ENCODE measurements around the gene MMP28.

DNA sequence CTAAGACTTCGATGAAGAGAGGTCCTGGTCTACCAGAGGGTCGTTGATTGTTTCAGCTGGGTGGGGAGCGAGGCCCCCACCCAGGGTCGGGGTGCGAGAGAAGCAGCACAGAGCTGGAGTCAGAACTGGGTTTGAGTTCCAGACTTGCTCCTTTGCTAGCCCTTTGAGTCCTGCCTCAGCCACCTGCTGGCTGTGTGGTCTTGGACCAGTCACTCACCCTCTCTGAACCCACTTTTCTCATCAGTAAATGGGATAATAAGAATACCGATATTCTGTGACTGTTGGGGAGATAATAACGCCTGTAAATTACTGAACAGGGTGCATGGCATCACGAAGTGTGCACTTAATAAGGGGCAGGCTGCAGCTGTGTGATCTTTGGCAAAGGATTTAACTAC is 427 bp upstream of the MMP28 start:
- TF ChIP-seq, protein P1, sequence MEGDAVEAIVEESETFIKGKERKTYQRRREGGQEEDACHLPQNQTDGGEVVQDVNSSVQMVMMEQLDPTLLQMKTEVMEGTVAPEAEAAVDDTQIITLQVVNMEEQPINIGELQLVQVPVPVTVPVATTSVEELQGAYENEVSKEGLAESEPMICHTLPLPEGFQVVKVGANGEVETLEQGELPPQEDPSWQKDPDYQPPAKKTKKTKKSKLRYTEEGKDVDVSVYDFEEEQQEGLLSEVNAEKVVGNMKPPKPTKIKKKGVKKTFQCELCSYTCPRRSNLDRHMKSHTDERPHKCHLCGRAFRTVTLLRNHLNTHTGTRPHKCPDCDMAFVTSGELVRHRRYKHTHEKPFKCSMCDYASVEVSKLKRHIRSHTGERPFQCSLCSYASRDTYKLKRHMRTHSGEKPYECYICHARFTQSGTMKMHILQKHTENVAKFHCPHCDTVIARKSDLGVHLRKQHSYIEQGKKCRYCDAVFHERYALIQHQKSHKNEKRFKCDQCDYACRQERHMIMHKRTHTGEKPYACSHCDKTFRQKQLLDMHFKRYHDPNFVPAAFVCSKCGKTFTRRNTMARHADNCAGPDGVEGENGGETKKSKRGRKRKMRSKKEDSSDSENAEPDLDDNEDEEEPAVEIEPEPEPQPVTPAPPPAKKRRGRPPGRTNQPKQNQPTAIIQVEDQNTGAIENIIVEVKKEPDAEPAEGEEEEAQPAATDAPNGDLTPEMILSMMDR (IDR thresholded peaks at IDR 0.05), result no peak
- no peak for TF ChIP-seq POLR2A (IDR thresholded peaks at IDR 0.05)
